Mucosa of descending colon (tissue), 3 donors: ENCODE measurements around the gene SPTBN5. TPM values are rescaled to one million over a fixed set of nuclear protein-coding genes. Genes with fewer than 3 reads are reported as not detected.

ENCODE experiments used
- ATAC-seq: fragments of 200-7000 bp; cut with Tn5 transposase; one replicate; pipeline ENCODE4 v1.9.1; 2020; ENCODE audit warnings: mild to moderate bottlenecking, moderate library complexity
- DNase-seq, 3 donors: peaks; one replicate each; pipeline ENCODE4 v3.0.0-alpha.2; 2020
- H3K36me3 ChIP-seq: fragments of 200-600 bp; one replicate; pipeline ENCODE4 v1.8.0; 2021; ENCODE audit warnings: low read depth, mild to moderate bottlenecking
- H3K4me1 ChIP-seq: fragments of 200-600 bp; one replicate; pipeline ENCODE4 v1.8.0; 2021; ENCODE audit warnings: low read depth, mild to moderate bottlenecking
- H3K4me3 ChIP-seq: fragments of 200-600 bp; one replicate; pipeline ENCODE4 v1.8.0; 2021; ENCODE audit warnings: mild to moderate bottlenecking
- H3K9me3 ChIP-seq: fragments of 200-600 bp; one replicate; pipeline ENCODE4 v1.8.0; 2021; ENCODE audit warnings: mild to moderate bottlenecking
- CTCF ChIP-seq: fragments of 200-600 bp; IDR thresholded peaks from one replicate; pipeline ENCODE4 v1.8.0; 2022; ENCODE audit warnings: antibody characterized with exemption, mild to moderate bottlenecking
- intact Hi-C, 2 donors: fragments of 100-400 bp; cut with DNase I in 1 of 2; cut with micrococcal nuclease in 1 of 2; formaldehyde crosslinking; loops; one replicate each; pipeline versions ENCODE4 v1.11.0 to v1.11.1; 2022; cut with DNase I, micrococcal nuclease
- total RNA-seq, 3 donors: library from RNA; stranded (reverse); fragmentation: NEBNext Ultra II Directional in 2 of 3; extraction: Animal tissue kit (Norgen Biotek cat#: 25700) in 2 of 3; gene quantifications; one replicate each; pipeline versions ENCODE4 v1.2.1 to v1.2.4, GENCODE V29; 2021 to 2023
- donor health status: DM: no; HTN: no; CAD: no; lungs with moderate emphysema.
- donor health status: DM: no; HTN: no; CAD: no.
- donor health status: DM: no; HTN: yes; CAD: no.

SPTBN5 gene
- total RNA-seq, 3 donors from 2014 or later: 0.36 to 2.2 (median 0.87) TPM

GRCh38 chr15:41937568-41937923 lies 43.7 kb upstream of the SPTBN5 start:
- ATAC-seq (no peak), DNase-seq (no peak)
- intact Hi-C loops: no loop called here
- TF ChIP-seq CTCF: no peak
- no peaks in the 10 kb centered on the region for H3K36me3 ChIP-seq
- H3K4me3 ChIP-seq: no peak overlapping the region
- H3K4me1 ChIP-seq: peaks cover 24% of the 10 kb centered on the region
- H3K9me3 ChIP-seq: no peaks in the 10 kb centered on the region

- TF ChIP-seq CTCF: no peak
- peaks cover 26% of the 10 kb centered on the region for H3K4me1 ChIP-seq
- no peaks in the 10 kb centered on the region for H3K9me3 ChIP-seq
- no peak overlapping the region for H3K4me3 ChIP-seq
- intact Hi-C loops: no loop called here
- no peaks in the 10 kb centered on the region for H3K36me3 ChIP-seq
- ATAC-seq (peak; percentile 53), DNase-seq (peak in 2 of 3 donors; percentile 37 to 73)
These were observed 43.1 kb upstream of the SPTBN5 start for GRCh38 chr15:41936649-41937567.

GRCh38 chr15:41936155-41936554 lies 42.3 kb upstream of the SPTBN5 start:
- intact Hi-C loops: no loop called here
- Histone ChIP-seq H3K4me1 (peaks cover 28% of the 10 kb centered on the region), H3K4me3 (no peak overlapping the region), H3K9me3 (no peaks in the 10 kb centered on the region), H3K36me3 (no peaks in the 10 kb centered on the region)
- no peak for ATAC-seq
- DNase-seq: no peak
- TF ChIP-seq CTCF: no peak

- intact Hi-C loops: no loop called here
- no peak for TF ChIP-seq CTCF
- H3K4me1 ChIP-seq: peaks cover 34% of the 10 kb centered on the region
These were observed 41.7 kb upstream of the SPTBN5 start for GRCh38 chr15:41935566-41936020.

GRCh38 chr15:41934843-41935242 lies 41.0 kb upstream of the SPTBN5 start:
- Histone ChIP-seq H3K9me3 (no peaks in the 10 kb centered on the region), H3K4me3 (no peak overlapping the region), H3K4me1 (peaks cover 41% of the 10 kb centered on the region), H3K36me3 (no peaks in the 10 kb centered on the region)
- DNase-seq (peak; percentile 52 to 82 (median 58)), ATAC-seq (peak; percentile 40)
- no peak for TF ChIP-seq CTCF
- intact Hi-C loops: no loop called here

More at GRCh38 chr15:41935566-41936020, 41.7 kb upstream of the SPTBN5 start:
- no peaks in the 10 kb centered on the region for H3K36me3 ChIP-seq
- DNase-seq (no peak), ATAC-seq (no peak)
- H3K9me3 ChIP-seq: no peaks in the 10 kb centered on the region
- no peak overlapping the region for H3K4me3 ChIP-seq
